Measurements from ENCODE around the gene SDHAF2.

DNA sequence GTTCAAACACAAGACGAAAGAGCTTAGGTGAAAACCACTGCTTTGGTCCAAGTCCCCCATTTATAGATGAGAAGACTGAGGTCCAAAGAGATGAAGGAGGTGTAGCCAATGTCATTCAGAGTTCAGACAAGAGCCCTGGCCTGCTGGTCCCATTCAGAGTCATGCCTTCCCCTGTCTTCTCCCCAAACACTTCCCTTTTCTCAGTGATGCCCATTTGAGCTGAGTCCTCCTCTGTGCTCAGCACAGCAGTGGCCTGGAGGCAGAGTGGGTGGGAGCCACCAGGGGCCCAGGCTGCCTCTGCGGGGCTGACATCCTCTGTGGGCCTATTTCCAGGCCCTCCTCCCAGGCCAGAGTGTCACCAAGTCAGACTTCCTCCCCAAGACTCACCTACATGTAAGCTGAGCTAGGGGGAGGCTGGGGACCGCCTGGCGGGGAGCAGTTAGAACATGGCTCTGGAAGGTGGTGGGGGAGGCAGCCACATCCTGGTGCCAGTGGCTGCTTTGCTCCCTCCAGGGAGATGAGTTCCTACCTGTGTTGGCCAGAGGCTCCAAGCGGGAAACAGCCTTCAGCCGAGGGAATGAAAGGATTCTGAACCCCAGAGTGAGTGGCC, 56.2 kb downstream of the SDHAF2 start:
- TF ChIP-seq POLR2AphosphoS5 (IDR thresholded peaks at IDR 0.05), result no peak
- TF ChIP-seq, protein P1, sequence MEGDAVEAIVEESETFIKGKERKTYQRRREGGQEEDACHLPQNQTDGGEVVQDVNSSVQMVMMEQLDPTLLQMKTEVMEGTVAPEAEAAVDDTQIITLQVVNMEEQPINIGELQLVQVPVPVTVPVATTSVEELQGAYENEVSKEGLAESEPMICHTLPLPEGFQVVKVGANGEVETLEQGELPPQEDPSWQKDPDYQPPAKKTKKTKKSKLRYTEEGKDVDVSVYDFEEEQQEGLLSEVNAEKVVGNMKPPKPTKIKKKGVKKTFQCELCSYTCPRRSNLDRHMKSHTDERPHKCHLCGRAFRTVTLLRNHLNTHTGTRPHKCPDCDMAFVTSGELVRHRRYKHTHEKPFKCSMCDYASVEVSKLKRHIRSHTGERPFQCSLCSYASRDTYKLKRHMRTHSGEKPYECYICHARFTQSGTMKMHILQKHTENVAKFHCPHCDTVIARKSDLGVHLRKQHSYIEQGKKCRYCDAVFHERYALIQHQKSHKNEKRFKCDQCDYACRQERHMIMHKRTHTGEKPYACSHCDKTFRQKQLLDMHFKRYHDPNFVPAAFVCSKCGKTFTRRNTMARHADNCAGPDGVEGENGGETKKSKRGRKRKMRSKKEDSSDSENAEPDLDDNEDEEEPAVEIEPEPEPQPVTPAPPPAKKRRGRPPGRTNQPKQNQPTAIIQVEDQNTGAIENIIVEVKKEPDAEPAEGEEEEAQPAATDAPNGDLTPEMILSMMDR (IDR thresholded peaks at IDR 0.05), result no peak
